Neural progenitor cell (in vitro differentiated cells): Measurements from ENCODE around the gene LYRM4. TPM values are rescaled to one million over a fixed set of nuclear protein-coding genes. Genes with fewer than 3 reads are reported as not detected.

Source experiments
- DNase-seq: peaks from one replicate; pipeline ENCODE4 v3.0.0-alpha.2; 2016; ENCODE audit warnings: low spot score
- H2AFZ ChIP-seq: fragments of 200-600 bp; sonication (generic); replicated peaks from 2 replicates; pipeline ENCODE4 v1.6.1; 2016; ENCODE audit warnings: antibody characterized with exemption
- H3F3A ChIP-seq: fragments of 200-600 bp; sonication (generic); 2 replicates; pipeline ENCODE4 v1.6.1; 2016; ENCODE audit warnings: antibody characterized with exemption, low read depth
- H3K27ac ChIP-seq: fragments of 200-600 bp; sonication (generic); 2 replicates; pipeline ENCODE4 v1.5.1; 2016; ENCODE audit warnings: mild to moderate bottlenecking
- H3K27me3 ChIP-seq: fragments of 200-600 bp; sonication (generic); 2 replicates; pipeline ENCODE4 v1.6.1; 2016; ENCODE audit warnings: mild to moderate bottlenecking, moderate library complexity
- H3K36me3 ChIP-seq: fragments of 200-600 bp; sonication (generic); 2 replicates; pipeline ENCODE4 v1.5.1; 2016
- H3K4me1 ChIP-seq: fragments of 200-600 bp; sonication (generic); 2 replicates; pipeline ENCODE4 v1.6.1; 2016; ENCODE audit warnings: mixed run types
- H3K4me2 ChIP-seq: fragments of 200-600 bp; sonication (generic); 2 replicates; pipeline ENCODE4 v1.6.1; 2016
- H3K4me3 ChIP-seq: fragments of 200-600 bp; sonication (generic); 2 replicates; pipeline ENCODE4 v1.5.1; 2016
- H3K79me2 ChIP-seq: fragments of 200-600 bp; sonication (generic); 2 replicates; pipeline ENCODE4 v1.6.1; 2016; ENCODE audit warnings: low read depth
- H3K9ac ChIP-seq: fragments of 200-600 bp; sonication (generic); 2 replicates; pipeline ENCODE4 v1.6.1; 2016
- H3K9me3 ChIP-seq: fragments of 200-600 bp; sonication (generic); 2 replicates; pipeline ENCODE4 v1.5.1; 2016; ENCODE audit warnings: low read depth
- H4K20me1 ChIP-seq: fragments of 200-600 bp; sonication (generic); 2 replicates; pipeline ENCODE4 v1.6.1; 2016; ENCODE audit warnings: low read depth
- H3K27ac Mint-ChIP-seq: 3 replicates; pipeline ENCODE4 v1.8.0; 2021; ENCODE audit warnings: mixed read lengths
- H3K27me3 Mint-ChIP-seq: 2 replicates; pipeline ENCODE4 v1.8.0; 2022; ENCODE audit warnings: low read depth, mild to moderate bottlenecking, inconsistent platforms, moderate library complexity, mixed read lengths; ENCODE audit not compliant: insufficient read depth
- H3K36me3 Mint-ChIP-seq: 3 replicates; pipeline ENCODE4 v1.8.0; 2021; ENCODE audit warnings: mixed read lengths
- H3K4me1 Mint-ChIP-seq: 3 replicates; pipeline ENCODE4 v1.8.0; 2021; ENCODE audit warnings: mixed read lengths
- H3K4me3 Mint-ChIP-seq: 3 replicates; pipeline ENCODE4 v1.8.0; 2021; ENCODE audit warnings: mild to moderate bottlenecking, moderate library complexity, mixed read lengths
- H3K9me3 Mint-ChIP-seq: 3 replicates; pipeline ENCODE4 v1.8.0; 2020; ENCODE audit warnings: mixed read lengths
- EZH2 ChIP-seq: fragments of 200-600 bp; sonication (generic); IDR thresholded peaks from 2 replicates; pipeline ENCODE4 v1.6.1; 2017; ENCODE audit warnings: antibody characterized with exemption, mild to moderate bottlenecking, moderate library complexity
- EZH2phosphoT487 ChIP-seq: fragments of 200-600 bp; sonication (generic); IDR thresholded peaks from 2 replicates; pipeline ENCODE4 v1.6.1; 2017; ENCODE audit warnings: antibody characterized with exemption
- total RNA-seq: library from RNA; depleted of rRNA; stranded (reverse); fragments of >200 nt; gene quantifications from 2 replicates; pipeline ENCODE4 v1.2.3, GENCODE V29; 2015; ENCODE audit warnings: low replicate concordance
- TF ChIP-seq, protein P1 (sequence below): fragments of 200-600 bp; sonication (generic); IDR thresholded peaks from 2 replicates; pipeline ENCODE4 v1.5.1; 2017; ENCODE audit warnings: antibody characterized with exemption, mild to moderate bottlenecking

The LYRM4 gene
- total RNA-seq, 1 donor from 2014 or later: 23.9 TPM

GRCh38 chr6:5080574-5080973 is 180.2 kb downstream of the LYRM4 start:
- H3K79me2 ChIP-seq: no peaks in the 10 kb centered on the region
- Mint-ChIP-seq H3K36me3 (no peaks in the 10 kb centered on the region), H3K9me3 (peaks cover 4% of the 10 kb centered on the region), H3K27ac (no peak overlapping the region), H3K27me3 (peaks cover 11% of the 10 kb centered on the region), H3K4me3 (no peak overlapping the region), H3K4me1 (peaks cover 12% of the 10 kb centered on the region)
- TF ChIP-seq, protein P1, sequence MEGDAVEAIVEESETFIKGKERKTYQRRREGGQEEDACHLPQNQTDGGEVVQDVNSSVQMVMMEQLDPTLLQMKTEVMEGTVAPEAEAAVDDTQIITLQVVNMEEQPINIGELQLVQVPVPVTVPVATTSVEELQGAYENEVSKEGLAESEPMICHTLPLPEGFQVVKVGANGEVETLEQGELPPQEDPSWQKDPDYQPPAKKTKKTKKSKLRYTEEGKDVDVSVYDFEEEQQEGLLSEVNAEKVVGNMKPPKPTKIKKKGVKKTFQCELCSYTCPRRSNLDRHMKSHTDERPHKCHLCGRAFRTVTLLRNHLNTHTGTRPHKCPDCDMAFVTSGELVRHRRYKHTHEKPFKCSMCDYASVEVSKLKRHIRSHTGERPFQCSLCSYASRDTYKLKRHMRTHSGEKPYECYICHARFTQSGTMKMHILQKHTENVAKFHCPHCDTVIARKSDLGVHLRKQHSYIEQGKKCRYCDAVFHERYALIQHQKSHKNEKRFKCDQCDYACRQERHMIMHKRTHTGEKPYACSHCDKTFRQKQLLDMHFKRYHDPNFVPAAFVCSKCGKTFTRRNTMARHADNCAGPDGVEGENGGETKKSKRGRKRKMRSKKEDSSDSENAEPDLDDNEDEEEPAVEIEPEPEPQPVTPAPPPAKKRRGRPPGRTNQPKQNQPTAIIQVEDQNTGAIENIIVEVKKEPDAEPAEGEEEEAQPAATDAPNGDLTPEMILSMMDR: no peak
- no peak for TF ChIP-seq EZH2phosphoT487
- TF ChIP-seq EZH2: no peak
- H3K9ac ChIP-seq: no peak overlapping the region
- no peak for DNase-seq
- H3K4me3 ChIP-seq: no peak overlapping the region
- H3K9me3 ChIP-seq: no peaks in the 10 kb centered on the region
- no peak overlapping the region for H2AFZ ChIP-seq
- H3K4me1 ChIP-seq: peaks cover 6% of the 10 kb centered on the region
- H3K36me3 ChIP-seq: no peaks in the 10 kb centered on the region
- H3F3A ChIP-seq: peaks cover 3% of the 10 kb centered on the region
- H4K20me1 ChIP-seq: no peaks in the 10 kb centered on the region
- H3K27ac ChIP-seq: no peak overlapping the region
- peaks cover 45% of the 10 kb centered on the region for H3K27me3 ChIP-seq
- no peak overlapping the region for H3K4me2 ChIP-seq

GRCh38 chr6:5079692-5080091 is 181.1 kb downstream of the LYRM4 start:
- Mint-ChIP-seq H3K9me3 (peaks cover 4% of the 10 kb centered on the region), H3K4me3 (no peak overlapping the region), H3K27me3 (peaks cover 11% of the 10 kb centered on the region), H3K36me3 (no peaks in the 10 kb centered on the region), H3K27ac (no peak overlapping the region), H3K4me1 (peaks cover 10% of the 10 kb centered on the region)
- H3K27ac ChIP-seq: no peak overlapping the region
- peaks cover 2% of the 10 kb centered on the region for H3K4me1 ChIP-seq
- H3K9me3 ChIP-seq: no peaks in the 10 kb centered on the region
- DNase-seq: no peak
- H4K20me1 ChIP-seq: no peaks in the 10 kb centered on the region
- H3K79me2 ChIP-seq: no peaks in the 10 kb centered on the region
- no peak overlapping the region for H2AFZ ChIP-seq
- no peak overlapping the region for H3K4me3 ChIP-seq
- H3K36me3 ChIP-seq: no peaks in the 10 kb centered on the region
- no peak overlapping the region for H3K4me2 ChIP-seq
- no peak for TF ChIP-seq EZH2
- TF ChIP-seq, protein P1: no peak
- TF ChIP-seq EZH2phosphoT487: no peak
- H3K9ac ChIP-seq: no peak overlapping the region
- peaks cover 3% of the 10 kb centered on the region for H3F3A ChIP-seq
- H3K27me3 ChIP-seq: peaks cover 36% of the 10 kb centered on the region

DNA sequence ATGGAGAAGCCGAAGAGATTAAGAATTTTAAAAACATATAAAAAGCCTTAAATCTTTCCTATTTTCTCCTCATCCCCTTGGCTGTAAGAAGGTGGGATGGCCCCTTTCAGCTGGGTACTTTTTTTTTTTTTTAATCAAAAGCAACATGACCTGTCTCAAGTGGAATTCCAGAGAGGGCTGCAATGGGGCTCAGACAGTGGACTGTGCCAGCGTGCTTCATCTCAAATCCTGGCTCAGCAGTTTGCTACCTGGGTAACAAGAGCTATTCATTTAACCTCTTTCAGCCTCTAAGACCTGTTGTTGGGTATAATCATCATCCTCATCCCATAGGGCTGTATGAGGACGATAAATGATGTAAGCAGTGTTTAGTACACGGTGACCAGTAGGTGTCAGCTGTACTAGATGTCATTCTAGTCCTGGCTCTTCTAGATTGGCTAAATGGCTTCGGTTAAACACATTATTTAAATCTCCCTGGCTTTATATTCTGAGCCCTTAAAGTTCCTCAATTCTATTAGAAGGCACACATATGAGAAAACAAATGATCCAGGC is 182.6 kb downstream of the LYRM4 start:
- DNase-seq: no peak
- Histone ChIP-seq H3K4me1 (no peaks in the 10 kb centered on the region), H3K27me3 (peaks cover 21% of the 10 kb centered on the region)

More for the DNA sequence above, 182.6 kb downstream of the LYRM4 start:
- no peaks in the 10 kb centered on the region for H3K79me2 ChIP-seq
- H3K9me3 Mint-ChIP-seq: peaks cover 4% of the 10 kb centered on the region
- H3K27ac ChIP-seq: no peak overlapping the region
- TF ChIP-seq, protein P1: peak; percentile 37
- TF ChIP-seq EZH2phosphoT487 (no peak), EZH2 (no peak)
- no peak overlapping the region for H3K4me2 ChIP-seq
- H2AFZ ChIP-seq: no peak overlapping the region
- H3K9ac ChIP-seq: no peak overlapping the region
- no peaks in the 10 kb centered on the region for H4K20me1 ChIP-seq
- H3K27ac Mint-ChIP-seq: no peak overlapping the region
- no peaks in the 10 kb centered on the region for H3K36me3 Mint-ChIP-seq
- no peaks in the 10 kb centered on the region for H3K9me3 ChIP-seq
- H3K36me3 ChIP-seq: no peaks in the 10 kb centered on the region
- no peak overlapping the region for H3K4me3 ChIP-seq
- H3K4me3 Mint-ChIP-seq: no peak overlapping the region
- peaks cover 6% of the 10 kb centered on the region for H3K4me1 Mint-ChIP-seq
- H3K27me3 Mint-ChIP-seq: peaks cover 7% of the 10 kb centered on the region
- H3F3A ChIP-seq: no peaks in the 10 kb centered on the region
